HG02759 (cell line): ENCODE results near the gene CYTH1.
"Not testable (repeated sequence)": the region's sequence is repeated elsewhere in the genome, so short reads cannot be mapped to it uniquely, and the experiment has no call there.

ENCODE experiments used
- ATAC-seq: cut with Tn5 transposase; IDR thresholded peaks from one replicate; pipeline ENCODE4 v1.9.1; 2021; ENCODE audit warnings: mild to moderate bottlenecking, moderate library complexity; ENCODE audit not compliant: unreplicated experiment

The CYTH1 gene

GRCh38 chr17:78674595-78675315, 107.3 kb downstream of the CYTH1 start:
- ATAC-seq: no peak

- no peak for ATAC-seq
These were observed 107.9 kb downstream of the CYTH1 start for GRCh38 chr17:78674156-78674555.

DNA sequence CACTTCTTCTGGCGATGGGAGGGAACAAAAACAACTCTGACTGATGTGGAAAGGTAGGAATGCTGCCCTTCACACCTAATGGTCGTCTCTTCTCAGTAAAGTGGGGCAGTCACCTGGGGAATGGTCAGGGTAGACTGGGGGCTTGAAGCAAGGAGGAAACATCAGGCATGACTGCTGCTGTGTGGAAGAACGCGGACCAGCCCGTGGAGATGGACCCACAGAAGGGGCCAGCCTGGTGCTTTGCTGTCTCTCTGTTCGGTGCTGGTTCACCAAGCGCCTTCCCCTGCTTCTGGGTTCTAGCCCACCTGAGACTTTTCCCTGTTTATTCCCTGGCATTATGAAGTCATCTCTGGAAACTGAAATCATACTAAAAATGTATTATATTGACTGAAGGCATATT, 108.7 kb downstream of the CYTH1 start:
- no peak for ATAC-seq

- no peak for ATAC-seq
These were observed 109.2 kb downstream of the CYTH1 start for GRCh38 chr17:78672871-78673371.

- ATAC-seq: no peak
These were observed 110.1 kb downstream of the CYTH1 start for GRCh38 chr17:78672005-78672404.

GRCh38 chr17:78671726-78672001, 110.4 kb downstream of the CYTH1 start:
- ATAC-seq: not testable (repeated sequence)

DNA sequence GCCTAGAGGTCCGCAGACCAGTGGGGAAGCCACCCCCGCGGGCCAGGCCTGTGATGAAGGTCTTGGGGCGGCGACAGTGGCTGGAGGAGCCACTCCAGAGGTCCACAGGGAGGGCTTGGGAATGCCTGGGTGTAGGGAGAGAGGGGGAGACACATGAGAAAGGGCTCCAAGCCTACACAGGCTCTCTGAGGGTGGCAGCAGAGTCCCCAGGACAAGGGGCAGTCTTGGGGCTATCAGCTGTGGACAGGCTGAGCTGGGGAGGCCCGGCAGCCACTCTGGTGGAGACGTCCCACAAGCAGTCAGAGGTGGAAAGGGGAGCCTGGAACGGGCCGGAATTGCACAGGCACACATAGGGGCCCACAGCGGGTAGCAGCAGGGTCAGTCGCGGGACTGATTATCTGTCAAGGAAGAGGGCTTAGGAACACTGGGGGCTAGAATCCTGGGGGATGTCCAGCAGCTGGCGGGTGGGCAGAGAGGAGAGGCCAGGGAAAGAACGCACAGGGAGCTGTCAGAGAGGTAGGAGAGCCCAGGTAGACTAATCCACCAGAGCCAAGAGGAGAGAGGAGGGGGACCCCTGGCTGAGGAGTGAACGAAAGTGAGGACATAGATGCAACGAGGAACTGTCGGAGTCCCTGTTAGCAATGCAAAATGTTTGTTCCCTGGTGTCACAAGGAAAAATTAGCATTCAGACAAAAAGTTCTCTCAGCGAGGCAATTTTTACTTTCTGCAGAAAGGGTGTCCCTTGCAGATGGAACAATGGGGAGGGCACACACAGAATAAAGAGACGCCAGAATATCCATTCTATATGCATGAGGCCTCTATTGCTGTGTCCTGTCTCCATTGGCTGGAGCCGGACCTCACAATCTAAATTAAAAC, 111.0 kb downstream of the CYTH1 start:
- no peak for ATAC-seq

DNA sequence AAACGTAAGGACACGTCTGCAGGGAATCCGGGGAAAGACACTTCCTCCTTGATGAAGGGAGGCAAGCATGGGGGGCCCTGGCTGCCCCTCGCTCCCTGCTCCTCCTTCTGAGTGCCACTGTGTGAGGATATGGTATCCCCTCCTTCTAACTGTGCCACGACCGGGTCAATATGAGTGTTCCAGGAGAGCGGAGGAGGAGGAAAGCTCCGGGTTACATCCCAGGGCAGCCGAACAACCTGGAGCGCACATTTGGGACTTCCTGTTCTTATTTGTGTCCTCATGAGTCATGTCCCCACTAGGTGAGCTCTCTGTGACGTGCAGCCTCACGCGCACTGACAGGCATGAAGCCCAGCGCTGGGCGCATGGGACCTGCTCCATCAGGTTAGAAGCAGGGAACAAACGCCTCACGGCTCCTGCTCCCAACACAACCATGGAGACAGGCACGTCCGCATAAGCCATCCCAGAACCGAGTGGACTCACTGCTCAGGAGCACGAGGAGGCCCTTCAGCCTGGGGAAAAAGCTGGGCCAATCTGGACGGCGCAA, 112.0 kb downstream of the CYTH1 start:
- ATAC-seq: no peak

GRCh38 chr17:78669256-78669974, 112.7 kb downstream of the CYTH1 start:
- no peak for ATAC-seq

GRCh38 chr17:78668847-78669246, 113.2 kb downstream of the CYTH1 start:
- ATAC-seq: no peak

GRCh38 chr17:78667741-78668640, 114.1 kb downstream of the CYTH1 start:
- no peak for ATAC-seq

GRCh38 chr17:78667091-78667490, 115.0 kb downstream of the CYTH1 start:
- no peak for ATAC-seq

DNA sequence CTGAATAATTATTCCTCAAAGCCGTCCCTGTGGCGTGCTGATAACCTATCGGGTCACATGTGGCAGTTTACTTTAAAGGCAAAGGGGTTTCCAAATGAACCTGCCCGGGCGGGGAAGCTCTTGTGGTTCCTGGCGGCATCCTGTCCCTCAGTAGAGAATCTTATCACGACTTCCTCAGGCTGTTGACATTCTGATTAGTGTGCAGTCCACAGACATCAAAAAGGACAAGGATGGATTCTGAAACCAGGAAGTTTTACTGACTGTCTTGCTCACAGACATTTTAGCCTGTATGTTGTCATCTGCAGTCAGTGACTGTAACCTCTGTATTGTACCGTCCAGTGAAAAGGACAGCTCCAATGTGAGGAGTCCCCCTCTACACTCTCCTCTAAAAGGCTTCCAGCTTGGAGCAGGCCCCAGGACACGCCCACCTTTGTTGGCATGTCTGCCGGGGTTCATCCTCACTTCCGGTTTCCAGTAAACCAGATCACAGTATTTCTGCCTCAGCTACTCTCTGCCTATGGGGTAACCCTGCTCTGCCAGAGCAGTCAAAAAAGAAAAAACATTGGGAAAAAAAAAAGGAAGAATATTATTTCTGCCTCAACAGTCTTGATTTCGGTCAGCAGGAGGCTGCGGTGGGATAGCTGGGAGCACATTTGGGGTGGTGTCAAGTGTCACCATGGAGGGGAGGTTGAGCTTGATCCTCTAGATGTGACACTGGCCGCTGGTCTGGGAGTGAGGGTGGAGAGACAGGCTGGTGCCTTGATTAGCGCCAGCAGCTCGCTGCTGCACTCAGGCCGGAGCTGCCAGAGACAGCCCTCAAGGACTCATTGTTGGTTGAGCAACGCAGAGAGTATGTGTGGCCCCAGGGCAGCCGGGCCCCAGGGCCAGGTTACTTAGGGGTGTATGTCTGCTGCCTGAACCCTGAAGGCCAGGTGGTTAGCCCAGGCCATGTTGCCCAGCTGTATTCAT, 115.8 kb downstream of the CYTH1 start:
- ATAC-seq: no peak

GRCh38 chr17:78665387-78665951, 116.6 kb downstream of the CYTH1 start:
- ATAC-seq: no peak

- no peak for ATAC-seq
These were observed 117.3 kb downstream of the CYTH1 start for GRCh38 chr17:78664476-78665386.

- no peak for ATAC-seq
These were observed 120.8 kb downstream of the CYTH1 start for GRCh38 chr17:78661093-78661770.

DNA sequence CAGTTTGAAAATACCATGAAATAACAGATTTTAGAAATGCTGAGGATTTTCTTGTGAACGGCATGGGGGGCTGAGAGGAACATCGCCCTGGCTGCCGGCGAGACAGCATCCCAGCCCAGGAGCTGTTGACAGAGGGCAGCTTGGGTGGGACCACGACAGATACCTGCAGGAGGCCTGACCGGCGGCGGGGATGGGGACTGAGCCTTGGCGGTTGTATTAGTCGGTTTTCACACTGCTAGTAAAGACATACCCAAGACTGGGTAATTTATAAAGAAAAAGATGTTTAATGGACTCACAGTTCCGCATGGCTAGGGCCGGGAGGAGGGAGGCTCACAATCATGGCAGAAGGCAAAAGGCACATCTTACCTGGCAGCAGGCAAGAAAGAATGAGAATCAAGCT, 122.5 kb downstream of the CYTH1 start:
- no peak for ATAC-seq
